Epidermal melanocyte (primary cell): Measurements from ENCODE around the gene GALNT10.

ENCODE experiments used
- DNase-seq: peaks from one replicate; pipeline ENCODE4 v3.0.0; 2011; ENCODE audit warnings: low spot score; ENCODE audit not compliant: insufficient read length

GALNT10 gene

DNA sequence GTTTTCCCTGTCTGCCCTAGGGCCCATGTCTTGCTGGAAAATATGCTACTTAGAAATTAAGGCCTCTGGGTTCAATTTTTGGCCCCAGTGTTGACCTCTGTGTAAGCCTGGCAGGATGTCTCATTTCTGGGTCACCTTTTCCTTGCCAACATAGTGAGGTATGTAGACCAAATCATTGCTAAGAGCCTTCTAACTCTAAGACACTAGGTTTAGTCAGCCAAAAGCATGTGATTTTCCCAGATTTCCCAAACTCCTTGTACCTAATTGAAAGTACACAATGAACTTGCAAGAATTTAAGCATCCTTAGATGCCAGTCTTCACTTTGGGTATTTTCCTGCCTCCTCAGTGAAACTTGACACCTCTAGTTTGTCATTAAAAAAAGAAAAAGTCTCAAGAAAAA is 77.0 kb downstream of the GALNT10 start:
- DNase-seq = no peak

DNA sequence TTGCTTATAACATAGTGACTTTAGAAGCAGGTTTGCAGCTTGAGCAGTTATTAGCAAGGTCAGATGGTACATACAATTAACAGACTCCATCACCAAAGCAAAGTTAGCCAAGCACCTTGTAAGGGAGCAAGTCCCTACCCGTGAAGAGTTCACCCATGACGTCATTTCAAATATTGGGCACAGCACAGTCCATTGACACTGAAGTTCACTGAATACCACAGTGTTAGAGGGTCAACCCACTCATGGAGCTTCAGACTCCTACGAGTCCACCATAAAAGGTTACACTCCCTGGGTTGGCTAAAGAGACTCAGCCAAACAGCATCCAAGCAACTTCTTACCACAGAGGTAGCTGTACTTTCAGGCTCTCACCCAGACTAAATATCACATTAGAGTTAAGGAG is 77.5 kb downstream of the GALNT10 start:
- DNase-seq = no peak

DNA sequence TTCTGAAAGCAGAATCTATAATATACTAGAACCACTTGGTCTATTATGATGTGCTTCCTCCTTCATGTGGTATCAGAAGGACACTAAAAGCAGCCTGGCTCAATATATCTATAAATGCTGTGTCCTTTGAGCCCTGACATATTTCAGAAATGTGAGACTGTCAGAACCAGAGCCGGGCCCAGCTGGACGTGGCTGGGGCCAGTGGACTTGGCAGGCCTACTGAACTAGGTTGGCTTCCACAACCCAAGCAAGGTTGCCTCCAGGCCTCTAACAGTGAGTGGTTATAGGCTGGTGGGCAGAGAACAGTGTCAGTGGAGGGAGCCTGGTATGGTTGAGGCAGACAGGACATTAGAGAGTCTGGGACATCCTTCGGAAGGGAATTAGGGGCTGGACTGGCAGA is 78.9 kb downstream of the GALNT10 start:
- no peak for DNase-seq

DNA sequence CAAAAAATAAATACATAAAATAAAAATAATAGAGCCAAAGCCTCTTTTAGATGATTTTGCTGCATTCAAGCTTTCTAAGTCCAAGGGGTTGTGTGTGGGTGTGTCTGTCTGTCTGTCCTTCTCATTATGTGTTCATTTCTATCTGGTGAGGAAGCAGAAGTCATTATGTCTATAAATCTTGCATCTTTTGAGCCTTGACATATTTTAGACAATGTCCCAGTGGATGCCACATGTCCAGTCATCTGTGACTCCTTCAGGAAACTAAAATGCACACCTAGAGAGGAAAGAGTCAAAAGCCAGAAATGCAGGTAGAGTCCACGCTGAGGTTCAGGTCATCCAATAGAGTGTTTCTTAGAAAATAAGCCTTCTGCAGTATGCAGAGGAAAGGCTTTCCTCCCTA is 80.9 kb downstream of the GALNT10 start:
- DNase-seq = no peak

DNA sequence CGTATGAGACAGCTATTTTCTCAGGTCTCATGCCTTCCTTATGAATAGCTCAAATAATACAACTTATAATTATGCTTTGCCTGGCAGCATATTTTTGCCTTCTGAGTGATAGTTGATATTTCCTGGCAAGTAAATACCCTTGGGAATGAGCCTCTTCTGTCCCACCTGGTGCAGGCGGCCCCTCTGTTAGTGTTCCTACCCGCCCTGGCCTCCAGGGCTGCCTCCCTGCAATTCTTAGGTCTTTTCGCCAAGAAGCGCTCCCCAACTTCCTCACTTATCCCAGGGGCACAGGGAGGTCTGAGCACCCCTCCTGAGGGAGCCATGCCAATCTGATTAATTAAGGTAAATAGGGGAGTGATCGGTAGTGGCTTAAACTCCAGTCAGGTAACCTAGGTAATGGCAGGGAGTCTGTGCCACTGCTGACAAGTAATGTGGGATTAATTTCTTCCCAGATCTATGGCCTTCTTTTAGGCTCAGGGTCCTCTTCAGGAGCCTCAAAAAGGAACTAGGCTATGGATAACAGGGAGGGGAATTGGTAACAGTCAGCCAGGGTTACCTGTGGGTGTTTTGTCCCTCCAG is 81.5 kb downstream of the GALNT10 start:
- DNase-seq = no peak

DNA sequence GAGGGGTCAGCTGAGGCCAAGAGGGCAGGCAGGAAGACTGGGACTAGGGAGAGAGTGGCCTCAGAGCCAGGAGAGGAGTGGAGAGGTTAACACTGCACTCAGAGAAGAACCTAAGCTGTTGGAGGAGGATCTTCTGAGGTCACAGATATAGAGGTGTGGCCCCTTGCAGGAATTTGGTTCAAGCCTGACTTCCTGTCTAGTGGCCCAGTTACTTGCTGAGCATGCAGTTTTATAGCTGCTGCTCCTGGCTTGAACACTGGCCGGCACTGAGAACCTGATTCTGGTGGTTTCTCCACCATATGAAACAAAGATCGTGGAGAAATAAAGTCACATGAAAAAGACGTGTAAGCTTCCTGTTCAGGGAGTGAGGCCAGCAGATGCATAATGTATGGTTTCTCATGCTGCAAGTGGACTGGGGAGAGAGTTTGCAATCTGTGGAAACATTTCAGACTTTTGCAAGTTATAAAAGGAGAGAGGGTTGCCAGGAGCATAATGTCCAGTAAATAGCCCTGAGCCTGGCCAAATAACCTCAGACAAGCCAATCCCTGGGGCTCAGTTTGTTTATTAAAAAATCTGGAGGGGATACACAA is 82.6 kb downstream of the GALNT10 start:
- DNase-seq = no peak

DNA sequence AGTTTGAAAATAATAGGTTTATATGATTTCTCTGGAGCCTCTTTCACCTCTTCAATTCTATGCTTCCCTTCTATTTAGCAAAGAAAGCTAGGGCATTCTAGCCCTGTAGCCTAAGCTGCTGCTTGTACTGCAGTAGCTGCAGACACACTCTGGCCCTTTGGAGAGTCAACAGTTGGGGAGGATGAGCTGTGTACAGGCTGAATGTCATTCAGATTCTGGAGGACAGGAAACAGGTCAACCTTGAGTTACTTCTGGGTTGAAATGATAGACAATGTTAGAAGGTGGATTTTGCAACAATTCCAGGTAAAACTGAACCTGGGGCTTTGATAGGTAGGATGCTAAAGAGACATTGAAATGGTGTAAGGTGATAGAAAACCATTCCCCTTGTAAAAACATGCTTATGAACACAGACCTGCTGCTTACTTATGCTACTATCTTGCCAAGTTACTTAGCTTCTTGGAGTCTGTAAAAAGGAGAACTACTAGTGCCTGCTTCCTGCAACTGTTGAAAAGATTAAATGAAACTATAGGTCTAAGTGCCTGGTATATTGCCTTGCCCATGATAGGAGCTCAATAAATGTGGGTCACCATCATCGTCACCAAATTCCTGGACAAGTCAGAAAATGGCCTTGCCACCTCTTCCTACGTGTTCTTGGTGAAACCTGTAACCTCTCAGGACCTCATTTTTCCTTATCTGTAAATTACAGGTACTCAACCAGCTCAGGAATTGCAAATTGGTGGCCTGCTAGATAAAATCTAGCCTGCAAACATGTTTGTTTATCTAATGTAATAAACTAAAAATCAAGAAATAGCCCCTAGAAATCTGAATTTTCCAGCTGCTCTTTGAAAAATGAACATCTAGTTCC is 83.7 kb downstream of the GALNT10 start:
- no peak for DNase-seq

DNA sequence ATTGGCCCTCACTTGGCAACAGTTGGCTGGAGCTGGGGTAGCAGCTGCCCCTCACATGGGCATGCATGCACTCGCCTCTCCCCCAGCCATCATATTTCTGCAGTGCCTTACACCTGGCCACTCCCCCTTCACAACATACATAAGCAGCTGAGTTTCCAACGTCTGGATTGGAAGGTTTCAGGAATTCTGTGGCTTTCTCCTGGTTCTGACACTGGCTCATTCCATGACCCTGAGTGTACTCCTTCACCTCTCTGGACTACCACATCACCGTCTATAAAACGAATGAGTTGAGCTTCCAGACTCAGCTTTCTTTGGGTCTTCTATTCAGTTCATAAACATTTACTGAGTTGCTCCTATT is 84.3 kb downstream of the GALNT10 start:
- no peak for DNase-seq

DNA sequence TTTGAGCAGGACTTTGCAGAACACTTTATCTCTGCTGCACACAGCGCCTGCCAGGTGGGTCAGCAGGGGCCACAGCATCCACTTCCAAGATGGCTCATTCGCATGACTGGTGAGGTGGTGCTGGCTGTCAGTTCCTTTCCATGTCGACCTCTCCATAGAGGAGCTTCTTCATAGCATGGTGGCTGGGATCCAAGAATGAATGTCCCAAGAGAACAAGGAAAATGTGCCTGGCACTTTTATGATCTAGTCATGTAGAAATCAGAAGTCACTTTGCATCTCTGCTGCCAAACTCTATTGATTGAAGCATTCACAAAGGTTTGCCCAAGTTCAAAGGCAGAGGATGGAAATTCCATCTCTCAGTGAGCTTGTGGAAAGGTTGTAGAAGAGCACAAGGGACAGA is 85.0 kb downstream of the GALNT10 start:
- DNase-seq = no peak

DNA sequence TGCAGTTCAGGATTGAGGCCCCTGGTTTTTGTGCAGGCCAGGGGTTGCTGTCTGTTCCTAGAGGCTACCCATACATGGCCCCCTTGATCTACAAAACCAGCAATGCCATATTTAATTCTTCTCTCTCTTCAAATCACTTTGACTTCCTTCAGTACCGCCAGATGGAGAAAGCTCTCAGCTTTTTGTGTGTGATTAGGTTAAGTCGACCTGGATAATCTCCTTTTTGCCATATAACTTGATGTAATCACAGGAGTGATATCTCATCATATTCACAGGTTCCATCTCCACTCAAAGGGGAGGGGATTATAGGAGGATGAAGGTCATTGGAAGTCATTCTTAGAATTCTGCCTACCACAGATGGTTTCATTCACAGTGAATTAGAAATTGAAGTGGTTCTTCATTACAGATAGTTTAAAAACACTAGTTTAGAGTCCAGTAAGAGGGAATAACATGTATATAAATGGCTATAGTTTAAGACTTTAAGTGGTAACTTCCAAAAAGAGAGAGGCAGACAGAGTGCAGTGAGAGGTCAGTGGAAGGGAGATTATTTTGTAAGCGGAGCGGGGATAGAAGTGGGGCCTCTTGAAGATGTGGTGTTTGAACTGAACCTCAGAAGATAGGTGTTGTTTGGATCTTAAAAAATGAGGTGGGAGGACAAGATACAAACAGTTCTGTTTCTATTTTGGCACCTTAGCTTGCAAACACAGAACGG is 85.9 kb downstream of the GALNT10 start:
- DNase-seq = no peak

DNA sequence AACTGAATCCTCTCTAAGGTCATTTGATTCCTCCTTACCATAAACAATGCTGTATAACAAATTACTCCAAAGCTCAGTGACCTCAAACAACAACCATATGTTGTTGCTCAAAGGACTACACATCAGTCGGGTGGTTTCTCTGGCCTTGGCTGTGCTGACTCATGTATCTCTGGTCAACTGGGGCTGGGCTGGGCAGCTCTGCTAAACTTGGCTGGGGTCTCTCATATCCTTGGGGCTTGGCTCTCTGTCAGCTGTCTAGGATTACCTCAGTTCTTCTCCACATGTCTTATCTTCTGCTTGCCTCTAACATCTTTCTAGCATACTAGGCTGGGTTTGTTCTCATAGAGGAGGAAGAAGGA is 86.4 kb downstream of the GALNT10 start:
- no peak for DNase-seq

DNA sequence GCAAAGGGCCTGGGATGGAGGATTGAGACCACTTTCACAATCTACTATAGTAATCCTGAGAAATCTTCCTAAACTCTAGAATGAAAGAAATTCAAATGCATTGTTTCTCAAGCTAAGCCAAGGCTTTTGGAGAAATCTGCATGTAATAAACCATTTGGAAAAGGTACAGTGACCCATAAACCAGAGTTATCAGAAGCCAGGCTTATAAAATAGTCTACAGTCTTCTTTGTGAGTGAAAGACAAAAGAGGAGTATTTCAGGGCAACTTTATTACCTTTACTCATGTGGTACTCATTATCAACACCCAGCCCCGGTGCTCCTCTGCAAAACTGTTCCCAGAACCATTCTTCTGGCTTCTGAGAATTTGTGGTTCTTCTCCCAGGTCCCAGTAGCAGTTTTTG is 87.0 kb downstream of the GALNT10 start:
- no peak for DNase-seq

DNA sequence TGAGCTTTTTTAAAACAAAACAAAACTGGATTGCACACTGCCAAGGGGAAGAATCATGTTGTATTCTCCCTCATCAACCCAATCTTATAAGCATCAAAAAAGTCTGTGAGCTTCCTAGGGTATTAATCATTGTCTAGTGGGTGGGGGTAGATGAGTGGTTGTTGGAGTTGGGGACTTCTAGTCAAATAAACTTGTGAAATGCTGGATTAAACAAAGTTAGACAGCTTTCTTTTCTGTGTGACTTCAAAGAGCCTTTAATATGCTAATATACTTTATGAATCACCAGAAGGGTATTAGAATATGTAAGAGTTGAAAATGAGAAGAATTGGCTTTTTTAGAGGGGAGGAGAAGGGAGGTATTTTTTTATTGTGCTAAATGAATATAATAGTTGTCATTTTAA is 87.7 kb downstream of the GALNT10 start:
- DNase-seq = no peak

DNA sequence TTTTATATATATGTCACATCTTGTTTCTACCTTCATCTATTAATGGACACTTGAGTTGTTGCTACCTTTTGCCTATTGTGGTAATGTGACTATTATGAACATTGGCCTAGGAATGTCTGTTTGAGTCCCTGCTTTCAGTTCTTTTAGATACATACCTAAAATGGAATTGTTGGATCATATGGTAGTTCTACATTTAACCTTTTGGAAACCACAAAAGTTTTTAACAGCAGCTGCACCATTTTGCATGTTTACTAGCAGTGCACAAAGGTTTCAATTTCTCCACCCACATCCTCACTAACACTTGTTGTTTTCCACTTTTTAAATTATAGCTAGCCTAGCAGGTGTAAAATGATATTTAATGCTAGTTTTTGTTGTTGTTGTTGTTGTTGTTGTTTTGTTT is 88.4 kb downstream of the GALNT10 start:
- DNase-seq = no peak

DNA sequence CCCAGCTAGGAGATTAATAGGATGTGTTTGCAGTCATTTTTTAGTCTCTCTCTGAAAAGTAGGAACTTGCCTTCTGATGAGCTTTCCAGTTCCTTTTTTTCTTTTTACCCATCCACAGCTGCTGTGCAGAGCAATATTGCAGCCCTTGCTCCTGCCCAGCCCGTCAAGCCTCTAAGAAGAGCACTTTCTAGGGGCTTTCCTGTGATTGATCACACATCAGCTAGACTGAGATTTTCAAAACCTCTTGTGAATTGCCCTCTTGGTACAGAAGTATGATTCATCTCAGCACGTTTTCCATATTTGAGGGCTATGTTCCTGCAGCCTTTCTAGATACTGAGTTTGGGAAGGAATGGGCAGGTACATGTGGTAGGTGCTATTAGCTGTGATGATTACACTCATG is 93.9 kb downstream of the GALNT10 start:
- DNase-seq = no peak

DNA sequence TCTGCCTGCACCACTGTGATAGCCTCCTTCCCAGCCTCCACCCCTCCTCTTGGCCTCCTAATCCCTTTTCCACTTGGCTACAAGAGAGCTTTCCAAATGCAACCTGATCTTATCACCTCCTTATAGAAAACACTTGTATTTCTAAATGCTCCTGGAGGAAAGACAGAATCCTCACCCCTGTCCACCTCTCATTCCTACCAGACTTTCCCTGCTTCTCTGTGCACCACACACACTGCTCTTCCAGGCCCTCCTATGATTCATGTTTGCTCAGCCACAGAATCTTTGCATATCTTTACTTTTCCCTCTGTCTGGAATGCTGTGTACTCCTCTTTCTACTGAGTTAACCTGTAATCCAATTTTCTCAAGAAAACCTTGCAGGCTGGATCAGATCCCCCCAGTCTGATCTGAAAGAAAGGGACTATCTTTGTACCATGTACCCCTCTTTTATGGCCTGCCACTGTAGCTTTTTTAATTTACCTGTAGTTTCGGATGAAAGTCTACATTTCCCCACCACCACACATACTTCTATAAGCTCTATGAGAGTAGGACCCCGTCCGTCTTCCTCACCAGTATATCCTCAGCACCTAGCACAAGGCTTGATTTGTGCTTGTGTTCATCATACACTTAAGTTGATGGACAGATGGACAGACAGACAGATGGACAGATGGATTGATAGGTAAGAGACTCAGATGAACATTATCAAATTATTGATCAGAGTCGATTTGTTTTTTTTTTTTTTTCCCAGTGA is 95.3 kb downstream of the GALNT10 start:
- DNase-seq = no peak

DNA sequence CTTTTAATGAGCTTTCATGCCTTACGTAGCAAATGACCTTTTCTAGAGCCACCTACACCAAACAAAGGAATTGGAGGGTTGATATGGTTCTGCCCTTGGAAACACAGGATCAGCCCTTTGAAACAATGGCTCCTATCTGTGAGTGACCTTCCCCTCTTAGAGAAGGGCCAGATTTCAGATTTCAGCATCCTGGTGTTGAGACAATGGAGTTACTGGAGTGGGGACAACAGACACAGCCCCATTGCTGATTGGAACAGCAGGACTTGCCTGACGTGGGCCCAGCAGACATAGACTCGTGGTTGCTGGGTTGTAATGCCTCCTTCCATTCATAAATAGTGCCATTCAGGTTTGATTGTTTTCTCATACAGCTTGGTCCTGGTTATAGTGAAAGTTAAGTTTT is 96.0 kb downstream of the GALNT10 start:
- no peak for DNase-seq

DNA sequence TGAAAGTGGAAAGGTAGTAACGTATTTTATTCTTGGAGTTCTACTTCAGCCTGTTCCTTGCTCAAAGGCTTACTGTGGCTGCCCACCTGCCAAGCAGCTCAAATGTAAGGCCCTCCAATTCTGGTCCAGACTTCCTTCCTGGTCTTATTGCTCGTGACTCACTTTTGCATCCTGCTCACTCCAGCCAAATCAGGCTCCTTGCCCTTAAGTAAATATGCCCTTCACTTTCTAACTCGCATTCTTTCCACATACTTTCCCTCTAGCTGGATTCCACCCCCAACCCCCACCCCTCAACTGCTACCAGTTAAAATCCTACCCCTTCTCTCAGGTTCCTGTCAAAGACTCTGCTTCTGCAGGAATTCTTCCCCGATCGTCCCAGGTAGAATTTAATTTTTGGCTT is 96.6 kb downstream of the GALNT10 start:
- DNase-seq = no peak

DNA sequence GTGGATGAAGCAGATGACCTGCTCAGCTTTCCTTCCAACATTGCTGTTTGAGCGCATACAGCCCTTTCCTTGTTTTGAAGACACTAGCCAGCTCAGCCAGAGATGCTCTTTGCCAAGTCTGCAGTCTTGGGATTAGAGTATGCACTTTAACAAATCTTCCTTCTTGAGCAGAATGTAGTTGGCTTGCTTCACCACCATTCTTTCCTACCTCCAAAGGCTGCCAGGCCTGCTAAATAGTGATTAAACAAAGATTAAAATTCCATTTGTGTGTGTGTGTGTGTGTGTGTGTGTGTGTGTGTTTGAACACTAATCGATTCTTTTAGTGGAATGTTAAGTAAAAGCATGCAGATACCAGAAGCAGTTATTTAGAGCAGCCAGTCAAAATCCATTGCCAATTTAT is 97.6 kb downstream of the GALNT10 start:
- no peak for DNase-seq

DNA sequence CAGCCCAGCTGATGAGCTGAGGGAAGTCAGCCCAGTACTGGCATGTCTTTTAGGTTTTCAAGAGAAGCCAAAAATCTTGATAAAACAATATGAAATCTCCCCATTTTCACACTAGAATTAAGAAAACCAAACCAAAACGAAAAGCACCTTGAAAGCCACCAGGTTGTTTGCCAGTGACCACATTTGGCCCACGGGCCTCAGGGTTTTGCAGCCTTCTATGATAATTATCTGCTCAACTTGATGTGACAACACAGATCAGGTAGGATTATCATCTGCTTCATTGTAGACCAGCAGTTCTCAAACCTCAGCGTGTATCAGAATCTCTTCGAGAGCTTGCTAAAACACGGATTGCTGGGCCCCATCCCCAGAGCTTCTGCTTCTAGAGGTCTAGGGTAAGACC is 101.4 kb downstream of the GALNT10 start:
- no peak for DNase-seq

DNA sequence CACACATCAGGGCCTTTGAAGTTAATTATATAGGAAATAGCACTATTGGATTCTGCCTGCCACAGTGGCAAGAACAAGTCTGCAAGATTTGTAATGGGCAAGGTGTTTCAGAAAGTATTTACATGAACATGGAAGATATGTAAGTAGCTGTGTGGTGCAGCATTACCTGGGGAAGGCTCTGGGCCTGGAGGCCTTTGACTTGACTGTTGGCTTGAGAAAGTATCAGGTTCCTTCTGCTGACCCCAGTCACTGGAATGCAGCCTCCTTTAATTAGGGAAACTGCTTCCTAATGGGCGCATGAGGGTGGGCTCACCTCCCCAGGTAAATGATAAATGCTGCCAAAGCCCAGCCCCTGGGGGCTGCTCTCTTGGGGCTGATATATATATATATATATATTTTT is 102.7 kb downstream of the GALNT10 start:
- no peak for DNase-seq

DNA sequence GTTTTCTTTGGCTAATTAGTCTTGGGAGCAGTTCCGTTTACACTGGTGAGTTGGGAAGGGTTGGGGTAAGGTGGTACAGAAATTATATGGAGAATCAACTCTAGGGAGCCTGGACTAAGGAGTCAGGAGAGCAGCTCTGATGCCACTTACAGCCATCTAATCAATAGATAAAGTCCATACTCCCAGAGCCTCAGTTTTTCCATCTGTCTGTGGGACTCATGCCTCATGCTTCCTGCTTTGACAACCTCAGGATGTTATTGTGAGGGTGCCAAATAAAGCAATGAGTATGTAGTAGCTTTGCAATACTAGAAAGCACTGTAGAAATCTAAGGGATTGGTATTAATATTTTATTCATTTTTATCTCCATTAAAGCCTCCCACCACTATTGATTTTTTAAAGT is 105.0 kb downstream of the GALNT10 start:
- no peak for DNase-seq
